Thyroid gland (tissue), 4 donors: ENCODE results near the gene ZNF407. TPM values are rescaled to one million over a fixed set of nuclear protein-coding genes. Genes with fewer than 3 reads are reported as not detected.

Experiments
- DNase-seq, 2 donors: peaks; one replicate each; pipeline ENCODE4 v3.0.0-alpha.2; 2019
- H3K27ac ChIP-seq, 3 donors: fragments of 200-600 bp; sonication (generic); 1 replicate in 2 of 3; 2 replicates in 1 of 3; pipeline ENCODE4 v1.5.1; 2016 to 2019; ENCODE audit warnings: mild to moderate bottlenecking in 1 of 3, moderate library complexity in 1 of 3
- H3K27me3 ChIP-seq: fragments of 200-600 bp; sonication (generic); one replicate; pipeline ENCODE4 v1.5.1; 2019
- H3K36me3 ChIP-seq, 2 donors: fragments of 200-600 bp; sonication (generic); one replicate each; pipeline ENCODE4 v1.5.1; 2016 to 2019
- H3K4me1 ChIP-seq, 2 donors: fragments of 200-600 bp; sonication (generic); one replicate each; pipeline ENCODE4 v1.5.1; 2017 to 2019
- H3K4me3 ChIP-seq, 3 donors: fragments of 200-600 bp; sonication (generic); replicated peaks in 1 of 3; 1 replicate in 2 of 3; 2 replicates in 1 of 3; pipeline ENCODE4 v1.5.1; 2016; ENCODE audit warnings: mild to moderate bottlenecking in 1 of 3
- H3K9me3 ChIP-seq: fragments of 200-600 bp; sonication (generic); one replicate; pipeline ENCODE4 v1.5.1; 2017
- CTCF ChIP-seq, 6 experiments: fragments of 200-600 bp in 3 of 6; fragments of 450-650 bp in 3 of 6; sonication (generic) in 3 of 6; IDR thresholded peaks; one replicate each; pipeline ENCODE4 v1.5.1; 2016 to 2019; ENCODE audit warnings: antibody characterized with exemption in 6 of 6, mild to moderate bottlenecking in 2 of 6, inconsistent platforms in 1 of 6, moderate library complexity in 1 of 6
- POLR2A ChIP-seq, 2 donors: fragments of 450-650 bp; IDR thresholded peaks; one replicate each; pipeline ENCODE4 v1.6.1; 2017; ENCODE audit warnings: antibody characterized with exemption in 2 of 2, mild to moderate bottlenecking in 2 of 2, moderate library complexity in 1 of 2
- WGBS, 2 donors: methylation state at CpG; one replicate each; pipeline ENCODE4 v1.1.5; 2017; 5-methylcytosine and 5-hydroxymethylcytosine counted together
- intact Hi-C: fragments of 100-400 bp; cut with DNase I; formaldehyde crosslinking; loops from one replicate; pipeline ENCODE4 v1.15.1; 2023
- total RNA-seq, 4 donors: library from RNA; depleted of rRNA; stranded (reverse); fragments of >200 nt; gene quantifications; one replicate each; pipeline ENCODE4 v1.2.3, GENCODE V29; 2016

Gene ZNF407
- total RNA-seq, 4 donors from 2014 or later = 20.2 to 40.0 (median 26.4) TPM

GRCh38 chr18:74632856-74633255 is 35.2 kb downstream of the ZNF407 start:
- intact Hi-C loops = no loop called here
- Histone ChIP-seq H3K4me1 (no peaks in the 10 kb centered on the region), H3K4me3 (no peak overlapping the region), H3K9me3 (no peaks in the 10 kb centered on the region), H3K27me3 (no peaks in the 10 kb centered on the region), H3K27ac (no peak overlapping the region), H3K36me3 (peaks cover 0 to 6% of the 10 kb centered on the region in 2 donors)
- TF ChIP-seq POLR2A (IDR thresholded peaks at IDR 0.05) (no peak), CTCF (IDR thresholded peaks at IDR 0.05) (no peak)
- DNase-seq = no peak
- 95 to 97% methylated on average over 4 of the region's 4 CpGs for WGBS, 2 donors

GRCh38 chr18:74633652-74634352 is 36.1 kb downstream of the ZNF407 start:
- H3K27me3 ChIP-seq = no peaks in the 10 kb centered on the region
- peaks cover 0 to 6% of the 10 kb centered on the region in 2 donors for H3K36me3 ChIP-seq
- no peak overlapping the region for H3K4me3 ChIP-seq
- no peak overlapping the region for H3K27ac ChIP-seq
- H3K4me1 ChIP-seq = no peaks in the 10 kb centered on the region
- H3K9me3 ChIP-seq = no peaks in the 10 kb centered on the region
- intact Hi-C loops = no loop called here
- TF ChIP-seq CTCF (IDR thresholded peaks at IDR 0.05) (no peak), POLR2A (IDR thresholded peaks at IDR 0.05) (no peak)
- no peak for DNase-seq
- 93 to 95% methylated on average over 13 of the region's 13 CpGs for WGBS, 2 donors

GRCh38 chr18:74635224-74635975 is 37.7 kb downstream of the ZNF407 start:
- intact Hi-C loops = no loop called here
- Histone ChIP-seq H3K4me1 (no peaks in the 10 kb centered on the region), H3K36me3 (peaks cover 0 to 6% of the 10 kb centered on the region in 2 donors), H3K27me3 (no peaks in the 10 kb centered on the region), H3K27ac (no peak overlapping the region), H3K9me3 (no peaks in the 10 kb centered on the region), H3K4me3 (no peak overlapping the region)
- TF ChIP-seq CTCF (IDR thresholded peaks at IDR 0.05) (no peak), POLR2A (IDR thresholded peaks at IDR 0.05) (no peak)
- WGBS, 2 donors = 89% methylated on average over 15 of the region's 15 CpGs
- no peak for DNase-seq

GRCh38 chr18:74637070-74637469 is 39.4 kb downstream of the ZNF407 start:
- no peak for TF ChIP-seq CTCF (IDR thresholded peaks at IDR 0.05)
- TF ChIP-seq POLR2A (IDR thresholded peaks at IDR 0.05) = no peak
- no peaks in the 10 kb centered on the region for H3K4me1 ChIP-seq
- intact Hi-C loops = no loop called here
- DNase-seq = no peak
- peaks cover 0 to 6% of the 10 kb centered on the region in 2 donors for H3K36me3 ChIP-seq
- no peaks in the 10 kb centered on the region for H3K9me3 ChIP-seq
- no peak overlapping the region for H3K27ac ChIP-seq
- no peaks in the 10 kb centered on the region for H3K27me3 ChIP-seq
- H3K4me3 ChIP-seq = no peak overlapping the region
- WGBS, 2 donors = 92 to 96% methylated on average over 1 of the region's 1 CpG

GRCh38 chr18:74638210-74638609 is 40.5 kb downstream of the ZNF407 start:
- H3K36me3 ChIP-seq = peaks cover 0 to 6% of the 10 kb centered on the region in 2 donors
- no peak for TF ChIP-seq POLR2A (IDR thresholded peaks at IDR 0.05)
- TF ChIP-seq CTCF (IDR thresholded peaks at IDR 0.05) = no peak
- DNase-seq = no peak
- intact Hi-C loops = no loop called here
- no peaks in the 10 kb centered on the region for H3K4me1 ChIP-seq
- WGBS, 2 donors = 92 to 95% methylated on average over 3 of the region's 3 CpGs
- no peaks in the 10 kb centered on the region for H3K9me3 ChIP-seq
- no peaks in the 10 kb centered on the region for H3K27me3 ChIP-seq
- no peak overlapping the region for H3K4me3 ChIP-seq
- H3K27ac ChIP-seq = no peak overlapping the region
